ENCODE data around the gene HPCAL1.

HPCAL1 gene

GRCh38 chr2:10370390-10370789 is 67.7 kb downstream of the HPCAL1 start:
- DNase-seq (ENCODE audit: low read depth, low spot score), result no peak

DNA sequence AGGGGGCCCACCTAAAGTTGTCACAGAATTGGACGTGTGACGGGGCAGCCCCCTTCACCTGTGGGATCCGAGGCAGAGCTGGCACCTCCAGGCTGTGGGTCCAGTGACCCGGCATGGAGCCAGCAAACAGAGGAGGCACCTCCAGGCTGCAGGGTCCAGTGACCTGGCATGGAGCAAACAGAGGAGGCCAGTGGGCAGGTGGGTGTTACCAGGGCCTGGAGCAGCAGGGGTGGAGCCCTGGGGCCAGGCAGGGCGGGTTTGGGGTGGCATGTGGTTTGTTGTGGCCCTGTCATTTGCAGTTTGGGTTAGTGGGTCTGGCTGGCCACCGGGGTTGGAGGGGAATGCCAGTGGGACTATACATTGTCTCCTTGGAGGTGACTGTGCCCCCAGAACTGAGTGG is 68.2 kb downstream of the HPCAL1 start:
- no peak for DNase-seq (ENCODE audit: low read depth, low spot score)

DNA sequence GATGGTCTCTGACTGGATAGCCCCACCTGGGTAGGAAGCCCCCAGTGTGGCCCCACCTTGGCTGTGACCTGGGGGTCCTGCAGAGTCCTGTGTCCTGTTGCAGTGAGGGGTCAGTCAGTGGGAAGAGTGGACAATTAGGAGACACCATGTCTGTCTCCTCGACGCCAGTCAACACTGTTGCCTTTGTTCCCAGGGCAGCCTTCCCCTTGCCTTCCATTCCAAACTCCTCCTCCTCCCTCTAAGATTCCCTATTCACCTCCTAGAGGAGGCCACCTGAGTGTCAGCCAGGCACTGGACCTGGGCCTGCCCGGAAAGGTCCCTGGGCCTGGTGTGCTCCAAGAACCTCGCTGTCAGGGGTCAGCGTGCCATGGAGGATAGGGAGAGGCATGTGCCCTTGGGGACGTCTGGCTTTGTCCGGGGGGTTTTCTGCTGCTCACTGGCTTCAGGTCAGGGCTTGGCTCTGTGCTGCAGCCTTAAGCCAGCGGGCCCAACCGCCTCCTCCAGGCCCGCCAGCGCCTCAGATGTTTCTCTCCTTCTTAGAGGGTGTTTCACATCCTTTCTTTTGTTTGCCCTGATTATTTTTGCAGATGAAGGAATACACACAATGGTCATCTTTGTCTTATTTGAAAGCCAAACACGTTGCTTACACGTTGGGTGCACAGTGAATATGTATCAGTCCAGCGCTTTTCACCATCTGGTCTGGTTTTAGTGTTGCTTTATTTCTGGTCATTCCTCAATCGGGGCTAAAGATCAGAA is 68.9 kb downstream of the HPCAL1 start:
- DNase-seq (ENCODE audit: low read depth, low spot score), result no peak

DNA sequence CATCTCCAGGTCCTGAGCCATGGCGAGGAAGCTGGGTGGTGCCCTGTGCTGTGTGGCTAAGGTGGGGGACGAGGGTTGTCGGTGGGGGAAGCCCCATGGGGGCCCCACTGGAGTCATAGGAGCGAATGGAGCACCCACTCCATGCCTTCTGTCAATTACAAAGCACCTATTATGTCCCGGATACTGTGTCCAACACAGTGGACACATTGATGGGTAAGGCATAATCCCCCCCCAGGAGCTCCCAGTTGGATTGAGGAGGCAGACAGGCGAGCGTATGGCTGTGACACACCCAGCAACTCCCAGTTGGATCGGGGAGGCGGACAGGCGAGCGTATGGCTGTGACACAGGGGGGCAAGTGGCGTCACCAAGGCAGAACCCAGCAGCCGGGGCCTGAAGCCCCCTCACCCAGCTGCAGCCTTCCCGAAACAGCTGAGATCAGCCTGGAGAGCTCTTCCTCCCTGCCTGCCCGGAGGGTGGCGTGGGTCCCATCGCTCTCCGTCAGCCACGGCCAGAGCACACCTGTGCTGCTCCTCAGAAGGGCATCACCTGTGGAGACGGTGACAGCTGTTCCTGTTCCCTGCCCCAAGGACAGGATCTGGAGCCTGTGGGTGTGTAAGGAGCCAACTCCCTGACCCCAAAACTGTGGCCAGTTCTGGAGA is 69.6 kb downstream of the HPCAL1 start:
- no peak for DNase-seq (ENCODE audit: low read depth, low spot score)

DNA sequence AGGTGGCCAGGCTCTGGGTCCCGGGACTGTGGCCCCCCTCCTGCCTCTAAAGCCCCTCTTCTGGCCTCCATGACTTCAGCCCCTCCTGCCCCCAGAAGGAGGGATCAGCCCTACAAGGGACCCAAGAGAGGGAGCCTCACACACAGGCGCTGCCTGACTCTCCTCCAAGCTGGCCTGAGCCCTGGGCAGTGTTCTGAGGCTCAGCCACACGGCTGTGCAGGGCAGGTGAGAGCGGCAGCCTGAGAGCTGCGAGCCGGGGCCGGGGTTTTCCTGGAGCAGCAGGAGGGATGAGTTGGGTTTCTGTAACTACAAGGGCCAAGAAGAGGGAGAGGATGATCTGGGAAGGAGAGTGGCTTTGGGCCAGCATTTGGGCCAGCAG is 70.1 kb downstream of the HPCAL1 start:
- DNase-seq (ENCODE audit: low read depth, low spot score), result no peak

- DNase-seq (ENCODE audit: low read depth, low spot score), result no peak
Observed at GRCh38 chr2:10373931-10374330, 71.2 kb downstream of the HPCAL1 start.

DNA sequence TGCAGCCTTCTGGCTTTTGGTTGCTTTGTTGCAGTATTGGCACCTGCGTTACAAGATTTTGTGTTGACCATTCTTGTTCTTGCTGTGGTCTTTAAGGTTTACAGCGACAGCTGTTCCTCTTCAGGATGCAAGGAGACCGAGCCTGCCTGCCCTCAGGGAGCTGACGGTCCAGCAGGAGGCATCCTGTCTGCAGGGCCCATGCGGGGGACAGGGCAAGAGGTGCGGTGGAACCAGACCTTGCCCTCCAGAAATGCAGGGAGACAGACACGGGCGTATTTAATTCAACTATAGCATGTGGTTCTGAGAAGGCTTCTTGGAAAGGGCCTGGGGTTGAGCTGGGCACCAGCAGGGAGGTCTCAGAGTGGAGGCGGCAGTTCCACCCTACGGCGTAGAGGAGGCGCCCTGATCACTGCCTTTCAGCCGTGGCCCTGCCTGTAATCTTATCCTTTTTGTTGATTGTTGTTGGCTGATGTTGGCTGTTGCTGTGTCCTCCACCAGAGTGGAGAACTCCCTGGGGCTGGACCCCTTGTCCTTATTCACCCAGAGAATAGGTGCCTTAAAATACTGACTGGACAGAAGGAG is 71.7 kb downstream of the HPCAL1 start:
- no peak for DNase-seq (ENCODE audit: low read depth, low spot score)

- no peak for DNase-seq (ENCODE audit: low read depth, low spot score)
Observed at GRCh38 chr2:10375570-10376281, 73.0 kb downstream of the HPCAL1 start.

GRCh38 chr2:10377052-10377746 is 74.5 kb downstream of the HPCAL1 start:
- no peak for DNase-seq (ENCODE audit: low read depth, low spot score)

GRCh38 chr2:10377747-10378085 is 75.0 kb downstream of the HPCAL1 start:
- DNase-seq (ENCODE audit: low read depth, low spot score), result no peak

GRCh38 chr2:10378189-10378588 is 75.5 kb downstream of the HPCAL1 start:
- DNase-seq (ENCODE audit: low read depth, low spot score), result no peak

GRCh38 chr2:10380048-10380926 is 77.6 kb downstream of the HPCAL1 start:
- no peak for DNase-seq (ENCODE audit: low read depth, low spot score)

GRCh38 chr2:10381997-10382353 is 79.3 kb downstream of the HPCAL1 start:
- no peak for DNase-seq (ENCODE audit: low read depth, low spot score)

GRCh38 chr2:10382354-10383061 is 79.8 kb downstream of the HPCAL1 start:
- no peak for DNase-seq (ENCODE audit: low read depth, low spot score)

DNA sequence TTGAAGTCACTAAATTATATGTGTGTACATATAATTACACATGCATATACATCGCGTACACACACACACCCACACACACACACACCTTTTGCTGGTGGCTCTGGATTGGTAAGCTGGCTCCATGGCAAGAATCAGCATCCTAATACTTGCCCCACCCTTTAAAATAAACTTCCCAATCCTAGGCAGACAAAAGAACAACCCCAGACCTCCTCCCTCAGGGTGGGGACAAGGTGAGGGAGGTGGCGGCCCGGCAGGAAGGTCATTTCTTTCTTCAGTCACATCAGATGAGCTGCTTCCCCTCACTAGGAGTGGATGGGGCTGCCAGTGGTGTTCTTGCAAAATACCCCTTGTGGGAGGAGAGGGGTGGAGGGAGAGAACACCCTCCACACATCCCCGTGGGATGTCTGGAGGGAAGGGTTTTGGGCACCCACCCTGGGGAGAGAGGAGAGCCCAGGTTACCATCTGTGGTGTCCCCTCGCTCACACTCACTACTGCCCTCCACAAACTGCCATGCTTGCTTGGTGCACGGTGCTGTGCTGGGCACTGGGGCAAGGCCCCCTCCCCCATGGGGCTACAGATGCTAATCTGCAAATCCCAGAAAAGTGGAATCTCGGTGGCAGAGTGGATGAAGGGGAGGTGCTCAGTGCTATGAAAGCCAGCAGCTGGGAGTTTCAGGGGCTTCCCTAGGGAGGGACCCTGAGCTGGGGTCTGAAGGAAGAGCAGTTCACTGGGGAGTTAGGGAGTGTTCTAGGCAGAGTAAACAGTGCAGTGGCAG is 81.4 kb downstream of the HPCAL1 start:
- no peak for DNase-seq (ENCODE audit: low read depth, low spot score)

DNA sequence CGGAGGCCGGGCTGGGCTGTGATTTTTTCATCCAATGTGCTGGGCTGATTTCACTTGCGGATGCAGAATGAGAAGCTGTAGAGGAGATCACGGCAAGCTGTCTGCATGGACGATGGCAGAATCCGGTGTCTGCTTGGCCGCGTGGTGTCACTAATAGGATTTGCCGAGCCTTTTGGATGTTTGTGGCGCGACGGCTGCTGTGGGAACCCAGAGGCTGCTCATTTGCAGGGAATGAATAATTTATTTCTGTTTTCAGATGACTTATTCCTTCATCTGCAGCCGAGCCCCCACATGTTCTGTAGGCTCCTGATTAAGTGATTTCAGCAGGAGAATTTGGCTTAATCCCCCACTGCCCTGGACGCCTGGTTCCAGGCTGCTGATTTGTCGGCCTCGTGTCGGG is 82.8 kb downstream of the HPCAL1 start:
- no peak for DNase-seq (ENCODE audit: low read depth, low spot score)

DNA sequence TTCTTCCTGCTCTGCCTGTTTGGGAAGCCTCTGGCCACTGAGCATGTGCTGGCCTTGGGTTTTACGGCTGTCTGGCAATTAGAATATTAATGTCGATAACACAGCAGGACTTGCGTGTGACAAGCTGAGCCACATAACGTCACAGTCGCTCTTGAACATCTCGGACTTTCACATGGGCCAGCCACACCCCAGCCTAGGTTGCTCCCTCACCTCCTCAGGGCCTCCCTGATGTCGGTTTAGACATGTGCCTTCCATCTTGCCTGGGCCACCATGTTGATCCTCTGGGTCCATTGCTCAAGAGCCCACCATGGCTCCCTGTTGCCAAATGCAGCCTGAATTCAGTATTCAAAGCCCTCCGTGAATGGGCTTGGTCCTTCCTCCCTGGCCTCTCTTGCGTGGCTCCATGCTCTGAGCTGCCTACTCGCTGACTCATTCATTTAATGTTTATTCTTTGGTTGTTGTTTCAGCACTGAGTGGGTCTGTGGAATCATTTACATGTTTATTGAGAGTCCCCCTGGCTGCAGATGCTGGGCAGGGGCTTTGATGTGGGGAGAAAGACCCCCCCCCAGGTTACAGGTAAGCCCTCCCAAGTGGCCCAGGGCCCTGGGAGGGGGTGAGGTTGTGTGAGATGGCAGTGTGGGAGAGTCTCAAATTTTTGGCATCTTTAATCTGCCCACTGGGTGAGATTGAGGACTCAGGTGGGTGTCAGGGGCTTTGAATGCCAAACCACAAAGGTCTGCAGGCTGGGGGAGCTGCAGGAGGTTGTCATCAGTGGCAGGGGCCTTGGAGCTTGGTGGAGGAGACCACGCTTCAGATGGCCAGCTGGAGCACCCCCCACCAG is 83.4 kb downstream of the HPCAL1 start:
- no peak for DNase-seq (ENCODE audit: low read depth, low spot score)

- DNase-seq (ENCODE audit: low read depth, low spot score), result no peak
Observed at GRCh38 chr2:10387033-10387432, 84.3 kb downstream of the HPCAL1 start.
